Trophoblast cell (in vitro differentiated cells and primary cell): ENCODE measurements around the gene PCYT2.

Experiments used
- DNase-seq, 2 donors: peaks; one replicate each; pipeline ENCODE4 v3.0.0-alpha.2; 2016
- H2AFZ ChIP-seq: 2 replicates; pipeline ENCODE4 v1.6.1; 2013; ENCODE audit warnings: low read length, moderate library complexity, mild to moderate bottlenecking; ENCODE audit not compliant: insufficient read depth, poor library complexity
- H2AK5ac ChIP-seq: 2 replicates; pipeline ENCODE4 v1.6.1; 2013; ENCODE audit warnings: mild to moderate bottlenecking, low read length
- H2BK120ac ChIP-seq: 2 replicates; pipeline ENCODE4 v1.6.1; 2013; ENCODE audit warnings: low read length, mild to moderate bottlenecking, moderate library complexity; ENCODE audit not compliant: insufficient read depth, poor library complexity
- H2BK12ac ChIP-seq: 2 replicates; pipeline ENCODE4 v1.6.1; 2013; ENCODE audit warnings: mild to moderate bottlenecking, low read length, moderate library complexity
- H2BK5ac ChIP-seq: 2 replicates; pipeline ENCODE4 v1.6.1; 2013; ENCODE audit warnings: low read length, low read depth, moderate library complexity, mild to moderate bottlenecking; ENCODE audit not compliant: poor library complexity
- H3K14ac ChIP-seq: 2 replicates; pipeline ENCODE4 v1.6.1; 2013; ENCODE audit warnings: mild to moderate bottlenecking, low read length
- H3K18ac ChIP-seq: 2 replicates; pipeline ENCODE4 v1.6.1; 2013; ENCODE audit warnings: mild to moderate bottlenecking, low read length
- H3K23ac ChIP-seq: 2 replicates; pipeline ENCODE4 v1.6.1; 2013; ENCODE audit warnings: low read length
- H3K27ac ChIP-seq: 2 replicates; pipeline ENCODE4 v1.5.1; 2013; ENCODE audit warnings: low read depth, mild to moderate bottlenecking, inconsistent platforms, low read length, moderate library complexity
- H3K27me3 ChIP-seq: 2 replicates; pipeline ENCODE4 v1.6.1; 2013; ENCODE audit warnings: inconsistent platforms, mild to moderate bottlenecking, low read length, moderate library complexity; ENCODE audit not compliant: insufficient read depth
- H3K36me3 ChIP-seq, 2 experiments: 1 replicate in 1 of 2; 2 replicates in 1 of 2; pipeline ENCODE4 v1.6.1; 2013; ENCODE audit warnings: low read length in 2 of 2, mild to moderate bottlenecking in 2 of 2, moderate library complexity in 1 of 2; ENCODE audit not compliant: insufficient read depth in 2 of 2, control insufficient read depth in 1 of 2
- H3K4ac ChIP-seq: 2 replicates; pipeline ENCODE4 v1.6.1; 2013; ENCODE audit warnings: low read depth, mild to moderate bottlenecking, low read length, moderate library complexity
- H3K4me1 ChIP-seq, 2 experiments: 1 replicate in 1 of 2; 2 replicates in 1 of 2; pipeline ENCODE4 v1.6.1; 2013; ENCODE audit warnings: low read length in 2 of 2, mild to moderate bottlenecking in 2 of 2, moderate library complexity in 1 of 2; ENCODE audit not compliant: insufficient read depth in 2 of 2, control insufficient read depth in 1 of 2
- H3K4me2 ChIP-seq: 2 replicates; pipeline ENCODE4 v1.6.1; 2013; ENCODE audit warnings: inconsistent platforms, mild to moderate bottlenecking, low read length, moderate library complexity
- H3K4me3 ChIP-seq: 2 replicates; pipeline ENCODE4 v1.5.1; 2013; ENCODE audit warnings: mild to moderate bottlenecking, low read depth, low read length, inconsistent platforms
- H3K79me1 ChIP-seq: one replicate; pipeline ENCODE4 v1.6.1; 2013; ENCODE audit warnings: low read length
- H3K79me2 ChIP-seq: 2 replicates; pipeline ENCODE4 v1.6.1; 2013; ENCODE audit warnings: low read length, mild to moderate bottlenecking; ENCODE audit not compliant: control insufficient read depth, insufficient read depth, poor library complexity
- H3K9ac ChIP-seq: 2 replicates; pipeline ENCODE4 v1.6.1; 2013; ENCODE audit warnings: mild to moderate bottlenecking, low read length
- H3K9me3 ChIP-seq: 2 replicates; pipeline ENCODE4 v1.6.1; 2013; ENCODE audit warnings: low read depth, mild to moderate bottlenecking, control low read depth, inconsistent platforms, low read length; ENCODE audit not compliant: insufficient read depth
- H4K12ac ChIP-seq: 2 replicates; pipeline ENCODE4 v1.6.1; 2013; ENCODE audit warnings: low read depth, mild to moderate bottlenecking, low read length, moderate library complexity
- H4K8ac ChIP-seq: 2 replicates; pipeline ENCODE4 v1.6.1; 2013; ENCODE audit warnings: low read depth, mild to moderate bottlenecking, low read length, moderate library complexity
- H4K91ac ChIP-seq: one replicate; pipeline ENCODE4 v1.6.1; 2013; ENCODE audit warnings: low read depth, mild to moderate bottlenecking, low read length, moderate library complexity
- WGBS: extraction: QIAGEN DNeasy Blood & Tissue Kit; methylation state at CpG from one replicate; pipeline ENCODE4 v1.1.7; 2013; ENCODE audit warnings: missing lambda C conversion rate; ENCODE audit not compliant: insufficient read length, insufficient coverage; ENCODE audit errors: extremely low coverage; 5-methylcytosine and 5-hydroxymethylcytosine counted together

PCYT2 gene

DNA sequence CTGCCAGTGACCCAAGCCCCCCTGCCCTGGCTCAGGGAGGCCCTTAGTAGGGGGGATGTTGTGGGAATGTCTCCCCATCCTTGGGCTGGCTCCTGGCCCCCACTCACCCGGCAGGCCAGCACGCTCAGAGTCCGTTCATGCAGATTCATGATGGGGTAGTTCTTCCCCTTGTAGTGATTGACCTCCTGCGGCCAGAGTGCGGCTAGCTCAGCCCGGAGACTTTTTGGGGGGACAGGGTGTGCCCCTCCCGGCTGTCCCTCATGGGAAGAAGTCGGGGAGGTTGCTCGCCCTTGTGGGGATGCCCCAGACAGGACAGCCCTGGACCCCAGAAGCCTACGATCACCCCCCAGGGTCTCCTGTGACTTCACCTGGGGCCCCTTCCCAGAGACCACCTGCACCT, 5.2 kb downstream of the PCYT2 start:
- peaks cover 4% of the 10 kb centered on the region for H3K79me2 ChIP-seq
- no peak overlapping the region for H3K23ac ChIP-seq
- no peak overlapping the region for H3K27ac ChIP-seq
- H3K79me1 ChIP-seq, result peaks cover 6% of the 10 kb centered on the region
- H3K4me3 ChIP-seq, result no peak overlapping the region
- H3K4me2 ChIP-seq, result no peak overlapping the region
- H3K9ac ChIP-seq, result no peak overlapping the region
- H3K4me1 ChIP-seq, result peaks cover 9 to 23% of the 10 kb centered on the region in 2 experiments
- no peak overlapping the region for H4K91ac ChIP-seq
- no peak overlapping the region for H3K14ac ChIP-seq
- peaks cover 3% of the 10 kb centered on the region for H3K9me3 ChIP-seq
- peaks cover 57 to 65% of the 10 kb centered on the region in 2 experiments for H3K36me3 ChIP-seq
- WGBS, result no CpG with 5 or more reads among the region's 10 CpGs
- H4K8ac ChIP-seq, result no peak overlapping the region
- peaks cover 5% of the 10 kb centered on the region for H3K27me3 ChIP-seq
- H2BK5ac ChIP-seq, result no peak overlapping the region
- H2AFZ ChIP-seq, result no peak overlapping the region
- no peak overlapping the region for H4K12ac ChIP-seq
- no peak overlapping the region for H3K4ac ChIP-seq
- no peak overlapping the region for H3K18ac ChIP-seq
- no peak for DNase-seq
- no peak overlapping the region for H2BK12ac ChIP-seq
- H2AK5ac ChIP-seq, result no peak overlapping the region
- H2BK120ac ChIP-seq, result no peak overlapping the region

DNA sequence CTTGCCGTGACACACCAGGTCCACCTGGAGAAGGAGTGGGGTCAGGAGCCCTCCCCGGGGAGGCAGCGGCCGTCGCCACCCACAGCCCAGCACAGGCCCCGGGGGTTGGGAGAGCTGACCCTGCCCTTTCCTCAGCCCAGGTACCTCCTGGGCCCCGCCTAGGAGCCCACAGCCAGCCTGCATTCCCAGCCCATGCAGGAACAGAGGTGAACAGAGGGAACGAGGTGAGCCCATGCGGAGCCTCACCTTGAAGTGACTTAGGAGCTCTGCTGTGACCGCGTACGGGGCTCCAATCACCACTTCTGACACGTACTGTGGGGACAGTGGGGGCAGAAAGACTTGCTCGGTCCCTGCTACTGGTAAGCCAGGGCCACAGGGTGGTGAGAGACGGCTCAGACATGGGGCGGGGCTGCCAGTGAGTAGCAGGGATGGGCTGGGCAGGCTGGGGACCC, 5.7 kb downstream of the PCYT2 start:
- no peak overlapping the region for H3K23ac ChIP-seq
- peaks cover 59 to 66% of the 10 kb centered on the region in 2 experiments for H3K36me3 ChIP-seq
- peaks cover 5% of the 10 kb centered on the region for H3K27me3 ChIP-seq
- no peak overlapping the region for H3K4ac ChIP-seq
- no CpG with 5 or more reads among the region's 16 CpGs for WGBS
- no peak overlapping the region for H3K9ac ChIP-seq
- H4K8ac ChIP-seq, result no peak overlapping the region
- peaks cover 9 to 23% of the 10 kb centered on the region in 2 experiments for H3K4me1 ChIP-seq
- H2BK12ac ChIP-seq, result no peak overlapping the region
- H2AK5ac ChIP-seq, result no peak overlapping the region
- H3K79me2 ChIP-seq, result peaks cover 1% of the 10 kb centered on the region
- H3K4me2 ChIP-seq, result no peak overlapping the region
- H3K18ac ChIP-seq, result no peak overlapping the region
- peaks cover 3% of the 10 kb centered on the region for H3K9me3 ChIP-seq
- H2BK5ac ChIP-seq, result no peak overlapping the region
- H3K4me3 ChIP-seq, result no peak overlapping the region
- H2BK120ac ChIP-seq, result no peak overlapping the region
- no peak for DNase-seq
- H3K79me1 ChIP-seq, result peaks cover 5% of the 10 kb centered on the region
- no peak overlapping the region for H3K27ac ChIP-seq
- no peak overlapping the region for H4K12ac ChIP-seq
- H4K91ac ChIP-seq, result no peak overlapping the region
- H3K14ac ChIP-seq, result no peak overlapping the region
- no peak overlapping the region for H2AFZ ChIP-seq

DNA sequence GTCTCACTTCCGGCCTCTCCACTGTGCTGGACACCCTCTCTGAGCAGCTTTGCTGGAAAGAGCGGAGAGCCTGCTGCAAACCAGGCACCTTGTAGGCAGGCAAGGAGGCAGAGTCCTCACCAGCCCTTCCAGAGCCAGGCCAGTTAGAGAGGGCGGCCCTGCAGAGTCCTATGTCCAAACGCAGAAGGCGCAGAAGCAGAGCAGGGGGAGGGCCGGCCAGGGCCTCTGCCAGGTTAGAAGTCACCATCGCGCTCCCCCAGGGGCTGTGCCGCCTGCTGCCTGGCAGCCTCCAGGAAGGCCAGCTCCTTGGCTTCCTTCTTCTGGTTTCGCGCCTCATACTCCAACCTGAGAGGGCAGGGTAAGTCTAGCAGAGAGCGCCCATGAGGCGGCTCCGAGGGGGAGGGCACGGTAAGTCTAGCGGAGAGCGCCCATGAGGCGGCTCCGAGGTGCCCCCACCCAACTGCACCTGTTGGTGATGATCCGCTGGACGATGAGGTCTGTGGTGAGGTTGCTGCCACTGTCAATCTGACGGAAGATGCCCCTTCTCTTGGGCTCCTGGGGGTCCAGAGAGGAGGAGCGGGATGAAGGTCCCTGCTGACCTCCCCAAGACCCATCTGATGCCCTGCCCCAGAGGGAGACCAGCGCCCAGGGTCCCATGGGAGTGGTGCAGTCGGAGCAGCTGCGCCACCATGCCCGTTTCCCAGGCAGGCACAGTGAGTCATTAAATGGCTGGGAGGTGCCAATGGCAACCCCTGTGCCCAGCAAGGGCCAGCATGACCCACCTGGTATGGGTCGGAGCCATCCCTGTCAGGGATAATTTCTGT, 6.4 kb downstream of the PCYT2 start:
- no CpG with 5 or more reads among the region's 28 CpGs for WGBS
- no peak overlapping the region for H2BK120ac ChIP-seq
- peaks cover 5% of the 10 kb centered on the region for H3K79me1 ChIP-seq
- H3K4me1 ChIP-seq, result peaks cover 3 to 17% of the 10 kb centered on the region in 2 experiments
- no peak for DNase-seq
- no peak overlapping the region for H3K4ac ChIP-seq
- no peak overlapping the region for H3K18ac ChIP-seq
- no peak overlapping the region for H2AK5ac ChIP-seq
- peaks cover 5% of the 10 kb centered on the region for H3K27me3 ChIP-seq
- no peak overlapping the region for H3K27ac ChIP-seq
- H3K4me2 ChIP-seq, result no peak overlapping the region
- no peak overlapping the region for H2BK12ac ChIP-seq
- H2BK5ac ChIP-seq, result no peak overlapping the region
- no peak overlapping the region for H3K4me3 ChIP-seq
- peaks cover 62 to 71% of the 10 kb centered on the region in 2 experiments for H3K36me3 ChIP-seq
- H3K9ac ChIP-seq, result no peak overlapping the region
- H4K91ac ChIP-seq, result no peak overlapping the region
- H2AFZ ChIP-seq, result no peak overlapping the region
- H4K8ac ChIP-seq, result no peak overlapping the region
- no peaks in the 10 kb centered on the region for H3K79me2 ChIP-seq
- peaks cover 3% of the 10 kb centered on the region for H3K9me3 ChIP-seq
- no peak overlapping the region for H4K12ac ChIP-seq
- H3K14ac ChIP-seq, result no peak overlapping the region
- H3K23ac ChIP-seq, result no peak overlapping the region

DNA sequence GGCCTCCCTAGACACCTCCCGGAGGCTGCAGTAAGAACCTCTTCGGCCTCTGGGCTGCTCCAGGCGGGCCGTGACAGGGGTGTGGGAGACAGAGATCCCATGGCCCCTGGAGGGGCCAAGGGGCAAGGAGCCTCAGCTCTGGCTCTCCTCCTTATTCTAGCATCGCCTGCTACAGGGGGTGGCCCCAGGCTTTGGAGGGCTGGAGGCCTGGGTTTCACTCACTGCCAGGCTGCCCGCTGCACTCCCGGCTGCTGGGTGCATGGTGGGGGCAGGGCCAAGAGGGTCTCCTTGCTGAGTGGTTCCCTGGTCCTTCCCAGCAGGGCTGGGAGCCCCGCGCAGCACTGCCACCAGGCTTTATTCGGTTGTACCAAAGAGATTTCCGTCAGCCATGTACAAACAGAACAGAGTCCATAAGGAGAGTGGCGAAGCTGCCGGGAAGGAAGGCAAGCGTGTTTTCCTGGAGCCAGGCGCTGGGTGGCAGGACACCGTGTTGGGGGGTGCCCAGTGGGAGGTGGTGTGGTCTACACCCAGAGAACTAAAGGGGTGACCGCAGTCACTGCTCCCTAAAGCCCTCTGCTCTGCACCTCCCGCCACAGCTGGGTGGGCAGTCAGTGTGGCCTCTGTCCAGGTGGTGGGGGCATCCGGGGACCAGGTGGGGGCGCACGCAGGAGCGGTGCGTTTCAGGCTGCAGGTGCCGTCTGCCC, 7.2 kb downstream of the PCYT2 start:
- no peak overlapping the region for H4K8ac ChIP-seq
- no peak overlapping the region for H3K23ac ChIP-seq
- WGBS, result no CpG with 5 or more reads among the region's 24 CpGs
- H2AK5ac ChIP-seq, result no peak overlapping the region
- no peak overlapping the region for H3K18ac ChIP-seq
- peaks cover 3 to 21% of the 10 kb centered on the region in 2 experiments for H3K4me1 ChIP-seq
- peaks cover 3% of the 10 kb centered on the region for H3K9me3 ChIP-seq
- H4K12ac ChIP-seq, result no peak overlapping the region
- H3K14ac ChIP-seq, result no peak overlapping the region
- H2AFZ ChIP-seq, result no peak overlapping the region
- H2BK12ac ChIP-seq, result no peak overlapping the region
- H2BK120ac ChIP-seq, result no peak overlapping the region
- no peak overlapping the region for H3K4me2 ChIP-seq
- no peak overlapping the region for H3K4me3 ChIP-seq
- no peak overlapping the region for H3K4ac ChIP-seq
- no peak overlapping the region for H3K27ac ChIP-seq
- H3K79me2 ChIP-seq, result no peaks in the 10 kb centered on the region
- H3K36me3 ChIP-seq, result peaks cover 62 to 73% of the 10 kb centered on the region in 2 experiments
- H3K27me3 ChIP-seq, result peaks cover 5% of the 10 kb centered on the region
- H4K91ac ChIP-seq, result no peak overlapping the region
- no peak overlapping the region for H2BK5ac ChIP-seq
- H3K79me1 ChIP-seq, result peaks cover 8% of the 10 kb centered on the region
- no peak for DNase-seq
- H3K9ac ChIP-seq, result no peak overlapping the region
